ENCODE data around the gene RTN4R. TPM values are rescaled to one million over a fixed set of nuclear protein-coding genes. Genes with fewer than 3 reads are reported as not detected.

RTN4R gene
- total and polyA plus RNA-seq, 2 of the 13 experiments (the other 11 are each of a cell fraction or from before 2014, with no cell fraction given): 0.22 to 0.77 TPM

DNA sequence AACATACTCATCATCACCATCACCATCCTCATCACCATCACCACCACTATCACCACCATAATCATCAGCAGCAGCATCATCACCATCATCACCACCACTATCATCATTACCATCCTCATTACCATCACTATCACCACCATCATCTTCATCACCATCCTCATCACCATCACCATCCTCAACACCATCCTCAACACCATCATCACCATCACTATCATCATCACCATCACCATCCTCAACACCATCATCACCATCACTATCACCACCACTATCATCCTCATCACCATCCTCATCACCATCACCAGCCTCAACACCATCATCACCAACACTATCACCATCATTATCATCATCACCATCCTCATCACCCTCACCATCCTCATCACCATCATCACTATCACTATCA, 16.6 kb downstream of the RTN4R start:
- ChIA-PET POLR2A (no interaction called here), CTCF (ENCODE audit: low intra/inter-chr PET ratio, low total read pairs) (no interaction called here)
- no peaks in the 10 kb centered on the region for H3K4me1 ChIP-seq (ENCODE audit: insufficient read depth, low read length)
- in situ Hi-C loops (cut with HindIII; ENCODE audit: extremely low pct_ligation_motif_present, low pct_unique_long_range_greater_than_20kb) (no loop called here), intact Hi-C loops (cut with micrococcal nuclease; ENCODE audit: unreplicated experiment) (no loop called here)
- no peaks in the 10 kb centered on the region for H4K20me1 ChIP-seq (ENCODE audit: insufficient read depth, low read length)
- H3K79me2 ChIP-seq (ENCODE audit: insufficient read depth, low read length): no peaks in the 10 kb centered on the region
- BruUV-seq (replicated peaks): no TSS peak
- H3K27me3 ChIP-seq (ENCODE audit: control insufficient read depth in 1 of 2, insufficient read depth in 2 of 2, low read length in 2 of 2): peaks cover 3 to 31% of the 10 kb centered on the region in 2 experiments
- no peak overlapping the region for H2AFZ ChIP-seq (ENCODE audit: low read length)
- no peak overlapping the region for H3K9ac ChIP-seq (ENCODE audit: insufficient read depth, low read depth, low read length)
- no peaks in the 10 kb centered on the region for H3K36me3 ChIP-seq (replicated peaks in 1 of 2; ENCODE audit: control insufficient read depth in 1 of 2, insufficient read depth in 2 of 2, low read length in 2 of 2)
- no peak for ATAC-seq
- H3K4me2 ChIP-seq (ENCODE audit: low read depth, low read length): no peak overlapping the region
- no peaks in the 10 kb centered on the region for H3K9me3 ChIP-seq (ENCODE audit: low read length)
- no peak overlapping the region for H3K27ac ChIP-seq (ENCODE audit: extremely low read length, insufficient read depth, low read length)
- FAIRE-seq: no peak
- DNase-seq (ENCODE audit: low spot score): no peak
- H3K4me3 ChIP-seq (replicated peaks in 1 of 3; ENCODE audit: insufficient read depth in 1 of 3, low read depth in 2 of 3, low read length in 3 of 3): no peak overlapping the region
- TF ChIP-seq FOXP1 (IDR thresholded peaks at IDR 0.05) (0 out of 2 replicates have a peak, but pooled peaks have one; percentile 4), FOXP1 (CRISPR knock-in tag; IDR thresholded peaks at IDR 0.05) (no peak), CTCF (CRISPR knock-in tag; IDR thresholded peaks at IDR 0.05) (no peak), FOXK2 (IDR thresholded peaks at IDR 0.05) (peak; percentile 44; the same call in 1 of the 2 replicates), MAFK (conservative IDR thresholded peaks at IDR 0.05 in 1 of 2, IDR thresholded peaks at IDR 0.05 in 1 of 2; ENCODE audit: low read length in 2 of 2) (no peak), ZNF615 (CRISPR knock-in tag; IDR thresholded peaks at IDR 0.05; ENCODE audit: borderline replicate concordance) (no peak), ZNF276 (CRISPR knock-in tag; IDR thresholded peaks at IDR 0.05; ENCODE audit: low read depth) (no peak), CREB1 (IDR thresholded peaks at IDR 0.05) (peak; percentile 86), CREB1 (CRISPR knock-in tag; IDR thresholded peaks at IDR 0.05) (no peak), ZNF792 (CRISPR knock-in tag; IDR thresholded peaks at IDR 0.05) (no peak), ZNF781 (CRISPR knock-in tag; IDR thresholded peaks at IDR 0.05; ENCODE audit: borderline replicate concordance, not compliant biosample characterization) (no peak), ZNF749 (CRISPR knock-in tag; IDR thresholded peaks at IDR 0.05; ENCODE audit: borderline replicate concordance) (no peak), ZNF558 (CRISPR knock-in tag; IDR thresholded peaks at IDR 0.05; ENCODE audit: borderline replicate concordance) (no peak), PHF5A (CRISPR knock-in tag; IDR thresholded peaks at IDR 0.05; ENCODE audit: low read depth, unreplicated experiment) (no peak), ARID5B (CRISPR knock-in tag; IDR thresholded peaks at IDR 0.05) (no peak), ARID2 (CRISPR knock-in tag; IDR thresholded peaks at IDR 0.05; ENCODE audit: borderline replicate concordance) (no peak), JDP2 (CRISPR knock-in tag; IDR thresholded peaks at IDR 0.05; ENCODE audit: borderline replicate concordance) (no peak)
- TF ChIP-seq, protein P1, sequence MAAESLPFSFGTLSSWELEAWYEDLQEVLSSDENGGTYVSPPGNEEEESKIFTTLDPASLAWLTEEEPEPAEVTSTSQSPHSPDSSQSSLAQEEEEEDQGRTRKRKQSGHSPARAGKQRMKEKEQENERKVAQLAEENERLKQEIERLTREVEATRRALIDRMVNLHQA (CRISPR knock-in tag; IDR thresholded peaks at IDR 0.05): no peak

Data from HepG2 (cell line).